Heart left ventricle (tissue), 13 donors: Measurements from ENCODE around the gene TMBIM1.

Experiments
- POLR2A ChIP-seq, 2 donors: fragments of 450-650 bp; IDR thresholded peaks; one replicate each; pipeline ENCODE4 v1.6.1; 2017; ENCODE audit warnings: antibody characterized with exemption in 2 of 2, mild to moderate bottlenecking in 2 of 2, moderate library complexity in 2 of 2
- TF ChIP-seq, protein P1 (sequence below), 12 donors: fragments of 200-600 bp; sonication (generic) in 4 of 12; IDR thresholded peaks; one replicate each; pipeline versions ENCODE4 v1.5.0 to v1.8.0; 2018 to 2022; ENCODE audit warnings: antibody characterized with exemption in 12 of 12, mild to moderate bottlenecking in 5 of 12
- donor health status: ischemic (EF 13 %, LVEDD 7.1; RV severe dilation, severe dysfunction).
- donor health status: DM: no; HTN: yes; CAD: no.
- donor health status: DM: no; HTN: no; CAD: no.
- donor health status: ischemic (EF 25% LVEDD 6.9; RV normal size, moderate dysfunction).
- donor health status: ischemic (EF 25% LVEDD 5.7; RV mildly dilated, moderate dysfunction).
- donor health status: ischemic (EF 35%, LVEDD 5.7; RV mildly dilated, moderate dysfunction).
- donor health status: nonischemic (EF 11% LVEDD 7.7; RV severe dilation, severe dysfunction).
- donor health status: DM: yes; HTN: yes; CAD: no.
- donor health status: PGD.
- donor health status: ischemic (EF 29% LVEDD 5.4; RV normal size, mild dysfunction).
- donor health status: nonischemic (EF 23%, LVEDD 6.1; RV moderate dilation, normal function).

DNA sequence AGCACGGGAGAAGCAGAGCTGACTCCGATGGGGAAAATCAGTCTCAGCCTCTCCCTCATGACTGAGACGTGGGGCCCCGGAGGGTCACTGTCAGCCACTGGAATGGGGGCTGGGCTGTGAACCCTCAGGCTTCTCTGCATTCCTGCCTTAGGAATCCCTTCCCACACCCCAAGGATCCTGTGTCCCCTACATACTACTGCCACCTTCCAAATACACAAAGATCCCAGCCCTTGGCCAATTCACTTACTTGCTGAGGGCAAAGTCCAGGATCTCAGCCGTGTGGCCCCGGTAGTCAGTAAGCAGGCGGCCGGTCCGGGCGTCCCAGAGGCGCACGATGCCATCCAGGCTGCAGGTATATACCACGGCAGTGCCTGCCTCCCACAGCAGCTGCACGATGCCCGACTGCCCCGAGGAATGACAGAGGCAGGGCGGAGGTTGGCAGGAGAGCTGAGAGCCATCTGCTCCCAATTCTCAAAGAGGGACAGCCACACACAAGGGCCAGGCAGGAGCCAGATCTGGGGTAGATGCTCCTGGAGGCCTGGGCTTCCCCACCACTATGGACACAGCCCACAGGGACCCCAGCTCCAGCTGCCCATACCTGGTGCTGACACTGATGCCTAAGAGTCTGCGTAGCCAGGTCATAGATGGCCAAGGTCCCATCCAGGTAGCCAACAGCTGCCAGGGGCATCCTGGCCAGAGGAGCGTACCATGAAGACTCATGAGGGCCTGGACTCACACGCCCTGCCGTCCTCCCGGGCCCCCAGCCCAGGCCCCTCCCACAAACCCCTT is 27.3 kb downstream of the TMBIM1 start:
- TF ChIP-seq, protein P1, sequence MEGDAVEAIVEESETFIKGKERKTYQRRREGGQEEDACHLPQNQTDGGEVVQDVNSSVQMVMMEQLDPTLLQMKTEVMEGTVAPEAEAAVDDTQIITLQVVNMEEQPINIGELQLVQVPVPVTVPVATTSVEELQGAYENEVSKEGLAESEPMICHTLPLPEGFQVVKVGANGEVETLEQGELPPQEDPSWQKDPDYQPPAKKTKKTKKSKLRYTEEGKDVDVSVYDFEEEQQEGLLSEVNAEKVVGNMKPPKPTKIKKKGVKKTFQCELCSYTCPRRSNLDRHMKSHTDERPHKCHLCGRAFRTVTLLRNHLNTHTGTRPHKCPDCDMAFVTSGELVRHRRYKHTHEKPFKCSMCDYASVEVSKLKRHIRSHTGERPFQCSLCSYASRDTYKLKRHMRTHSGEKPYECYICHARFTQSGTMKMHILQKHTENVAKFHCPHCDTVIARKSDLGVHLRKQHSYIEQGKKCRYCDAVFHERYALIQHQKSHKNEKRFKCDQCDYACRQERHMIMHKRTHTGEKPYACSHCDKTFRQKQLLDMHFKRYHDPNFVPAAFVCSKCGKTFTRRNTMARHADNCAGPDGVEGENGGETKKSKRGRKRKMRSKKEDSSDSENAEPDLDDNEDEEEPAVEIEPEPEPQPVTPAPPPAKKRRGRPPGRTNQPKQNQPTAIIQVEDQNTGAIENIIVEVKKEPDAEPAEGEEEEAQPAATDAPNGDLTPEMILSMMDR (IDR thresholded peaks at IDR 0.05), result no peak
- no peak for TF ChIP-seq POLR2A (IDR thresholded peaks at IDR 0.05)
